Testis (tissue), 3 donors: ENCODE measurements around the gene TET2. TPM values are rescaled to one million over a fixed set of nuclear protein-coding genes. Genes with fewer than 3 reads are reported as not detected.

Experiments
- DNase-seq: peaks from one replicate; pipeline ENCODE4 v3.0.0-alpha.2; 2019
- H3K27ac ChIP-seq, 2 donors: fragments of 200-600 bp; sonication (generic); one replicate each; pipeline ENCODE4 v1.5.1; 2019
- H3K27me3 ChIP-seq: fragments of 200-600 bp; sonication (generic); one replicate; pipeline ENCODE4 v1.5.1; 2019
- H3K36me3 ChIP-seq: fragments of 200-600 bp; sonication (generic); one replicate; pipeline ENCODE4 v1.5.1; 2017; ENCODE audit warnings: low read depth; ENCODE audit errors: missing control alignments
- H3K4me1 ChIP-seq: fragments of 200-600 bp; sonication (generic); one replicate; pipeline ENCODE4 v1.5.1; 2019
- H3K4me3 ChIP-seq, 2 donors: fragments of 200-600 bp; sonication (generic); one replicate each; pipeline ENCODE4 v1.5.1; 2017 to 2019
- H3K9me3 ChIP-seq: fragments of 200-600 bp; sonication (generic); one replicate; pipeline ENCODE4 v1.5.1; 2017
- POLR2A ChIP-seq: fragments of 450-650 bp; IDR thresholded peaks from one replicate; pipeline ENCODE4 v1.6.1; 2017; ENCODE audit warnings: antibody characterized with exemption, mild to moderate bottlenecking, moderate library complexity
- WGBS, 2 donors: methylation state at CpG; one replicate each; pipeline ENCODE4 v1.1.5; 2018; 5-methylcytosine and 5-hydroxymethylcytosine counted together
- intact Hi-C: fragments of 100-400 bp; cut with DNase I; formaldehyde crosslinking; loops from one replicate; pipeline ENCODE4 v1.15.1; 2023; ENCODE audit warnings: low total_unique reads
- polyA plus RNA-seq: library from polyadenylated mRNA; stranded (reverse); fragments of 350-450 nt; fragmentation: Illumina TruSeq; extraction: RNeasy Lipid Tissue Mini Kit (QIAGEN cat#74804); gene quantifications from one replicate; pipeline ENCODE4 v1.2.3, GENCODE V29; 2014; ENCODE audit warnings: low read depth, low replicate concordance; ENCODE audit not compliant: insufficient read depth
- total RNA-seq, 2 donors: library from RNA; depleted of rRNA; stranded (reverse); fragments of >200 nt; gene quantifications; one replicate each; pipeline ENCODE4 v1.2.3, GENCODE V29; 2016
- TF ChIP-seq, protein P1 (sequence below), 3 experiments: fragments of 450-650 bp in 2 of 3; fragments of 200-600 bp in 1 of 3; sonication (generic) in 1 of 3; IDR thresholded peaks; one replicate each; pipeline ENCODE4 v1.5.1; 2016 to 2019; ENCODE audit warnings: antibody characterized with exemption in 3 of 3, mild to moderate bottlenecking in 2 of 3, moderate library complexity in 1 of 3

TET2 gene
- total and polyA plus RNA-seq, 3 donors from 2014 or later, result 2.8 to 17.5 (median 17.1) TPM

DNA sequence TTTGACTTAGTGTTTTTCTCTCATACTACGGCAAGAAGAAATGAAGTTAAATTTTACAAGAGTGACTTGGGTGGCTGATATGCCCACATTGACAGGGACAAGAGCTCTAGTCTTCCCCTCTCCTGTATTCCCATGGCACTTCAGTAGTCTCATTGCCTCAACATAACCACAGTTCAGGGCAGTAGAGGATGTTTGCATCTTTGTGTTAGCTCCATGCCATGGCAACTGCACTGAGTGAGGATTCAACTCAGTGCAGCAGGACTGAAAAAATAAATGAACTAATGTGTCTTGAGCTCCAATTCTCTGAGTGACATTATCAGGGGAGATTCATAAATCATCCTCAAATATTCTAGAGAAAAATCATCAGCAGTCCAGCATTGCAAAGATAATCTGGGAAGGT lies 78.8 kb downstream of the TET2 start:
- intact Hi-C loops, result no loop called here
- 93 to 100% methylated on average over 1 of the region's 1 CpG for WGBS, 2 donors
- Histone ChIP-seq H3K9me3 (no peaks in the 10 kb centered on the region), H3K27me3 (no peaks in the 10 kb centered on the region), H3K36me3 (no peaks in the 10 kb centered on the region), H3K4me3 (no peak overlapping the region), H3K4me1 (no peaks in the 10 kb centered on the region), H3K27ac (no peak overlapping the region)
- DNase-seq, result no peak
- TF ChIP-seq, protein P1, sequence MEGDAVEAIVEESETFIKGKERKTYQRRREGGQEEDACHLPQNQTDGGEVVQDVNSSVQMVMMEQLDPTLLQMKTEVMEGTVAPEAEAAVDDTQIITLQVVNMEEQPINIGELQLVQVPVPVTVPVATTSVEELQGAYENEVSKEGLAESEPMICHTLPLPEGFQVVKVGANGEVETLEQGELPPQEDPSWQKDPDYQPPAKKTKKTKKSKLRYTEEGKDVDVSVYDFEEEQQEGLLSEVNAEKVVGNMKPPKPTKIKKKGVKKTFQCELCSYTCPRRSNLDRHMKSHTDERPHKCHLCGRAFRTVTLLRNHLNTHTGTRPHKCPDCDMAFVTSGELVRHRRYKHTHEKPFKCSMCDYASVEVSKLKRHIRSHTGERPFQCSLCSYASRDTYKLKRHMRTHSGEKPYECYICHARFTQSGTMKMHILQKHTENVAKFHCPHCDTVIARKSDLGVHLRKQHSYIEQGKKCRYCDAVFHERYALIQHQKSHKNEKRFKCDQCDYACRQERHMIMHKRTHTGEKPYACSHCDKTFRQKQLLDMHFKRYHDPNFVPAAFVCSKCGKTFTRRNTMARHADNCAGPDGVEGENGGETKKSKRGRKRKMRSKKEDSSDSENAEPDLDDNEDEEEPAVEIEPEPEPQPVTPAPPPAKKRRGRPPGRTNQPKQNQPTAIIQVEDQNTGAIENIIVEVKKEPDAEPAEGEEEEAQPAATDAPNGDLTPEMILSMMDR (IDR thresholded peaks at IDR 0.05), result no peak
- TF ChIP-seq POLR2A, result no peak

- WGBS, 2 donors, result 79 to 83% methylated on average over 1 of the region's 1 CpG
- H3K27ac ChIP-seq, result no peak overlapping the region
- no peaks in the 10 kb centered on the region for H3K36me3 ChIP-seq
- intact Hi-C loops, result no loop called here
- TF ChIP-seq, protein P1 (IDR thresholded peaks at IDR 0.05), result no peak
- no peak for TF ChIP-seq POLR2A
- no peaks in the 10 kb centered on the region for H3K27me3 ChIP-seq
- no peaks in the 10 kb centered on the region for H3K4me1 ChIP-seq
- no peaks in the 10 kb centered on the region for H3K9me3 ChIP-seq
- H3K4me3 ChIP-seq, result no peak overlapping the region
- no peak for DNase-seq
Measured at GRCh38 chr4:105227054-105227453, 80.4 kb downstream of the TET2 start.

GRCh38 chr4:105230287-105230686 lies 83.6 kb downstream of the TET2 start:
- H3K9me3 ChIP-seq, result no peaks in the 10 kb centered on the region
- TF ChIP-seq POLR2A, result no peak
- TF ChIP-seq, protein P1 (IDR thresholded peaks at IDR 0.05), result no peak
- intact Hi-C loops, result no loop called here
- no peak overlapping the region for H3K4me3 ChIP-seq
- no peaks in the 10 kb centered on the region for H3K27me3 ChIP-seq
- WGBS, 2 donors, result 100% methylated on average over 1 of the region's 1 CpG
- H3K27ac ChIP-seq, result no peak overlapping the region
- H3K4me1 ChIP-seq, result no peaks in the 10 kb centered on the region
- H3K36me3 ChIP-seq, result no peaks in the 10 kb centered on the region
- no peak for DNase-seq

DNA sequence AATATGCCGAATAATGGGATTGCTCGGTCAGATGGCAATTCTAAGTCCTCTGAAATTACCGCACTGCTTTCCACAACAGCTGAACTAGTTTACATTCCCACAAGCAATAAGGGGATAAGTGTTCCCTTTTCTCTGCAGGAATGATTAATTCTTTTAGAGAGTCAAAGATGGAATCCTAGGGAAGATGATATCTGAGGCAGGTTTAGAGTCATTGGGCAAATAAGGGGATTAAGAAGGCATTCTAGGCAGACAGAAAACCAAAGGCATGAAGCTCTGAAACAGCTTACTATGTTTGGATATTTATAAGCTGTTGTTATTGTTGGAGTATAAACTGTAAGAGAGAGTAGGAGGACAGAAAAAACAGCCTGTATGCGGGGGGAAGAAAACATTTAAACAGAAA lies 85.7 kb downstream of the TET2 start:
- H3K36me3 ChIP-seq, result no peaks in the 10 kb centered on the region
- no peaks in the 10 kb centered on the region for H3K4me1 ChIP-seq
- no peak overlapping the region for H3K27ac ChIP-seq
- no peaks in the 10 kb centered on the region for H3K9me3 ChIP-seq
- intact Hi-C loops, result no loop called here
- DNase-seq, result no peak
- no peak overlapping the region for H3K4me3 ChIP-seq
- WGBS, 2 donors, result 84 to 90% methylated on average over 4 of the region's 4 CpGs
- TF ChIP-seq POLR2A, result no peak
- TF ChIP-seq, protein P1 (IDR thresholded peaks at IDR 0.05), result no peak
- H3K27me3 ChIP-seq, result no peaks in the 10 kb centered on the region

- no peaks in the 10 kb centered on the region for H3K27me3 ChIP-seq
- WGBS, 2 donors, result 94 to 100% methylated on average over 1 to 4 of the region's 4 CpGs
- TF ChIP-seq POLR2A, result no peak
- TF ChIP-seq, protein P1 (IDR thresholded peaks at IDR 0.05), result no peak
- no peak overlapping the region for H3K4me3 ChIP-seq
- no peaks in the 10 kb centered on the region for H3K9me3 ChIP-seq
- H3K4me1 ChIP-seq, result no peaks in the 10 kb centered on the region
- H3K36me3 ChIP-seq, result no peaks in the 10 kb centered on the region
- H3K27ac ChIP-seq, result no peak overlapping the region
- intact Hi-C loops, result no loop called here
- no peak for DNase-seq
Measured at GRCh38 chr4:105234582-105234981, 87.9 kb downstream of the TET2 start.
